ENCODE data around the gene MTUS2.

Gene MTUS2

GRCh38 chr13:29537736-29538651 is 717.9 kb downstream of the MTUS2 start:
- no peak for DNase-seq

GRCh38 chr13:29538652-29539040 is 718.5 kb downstream of the MTUS2 start:
- no peak for DNase-seq

GRCh38 chr13:29539856-29540255 is 719.7 kb downstream of the MTUS2 start:
- no peak for DNase-seq

DNA sequence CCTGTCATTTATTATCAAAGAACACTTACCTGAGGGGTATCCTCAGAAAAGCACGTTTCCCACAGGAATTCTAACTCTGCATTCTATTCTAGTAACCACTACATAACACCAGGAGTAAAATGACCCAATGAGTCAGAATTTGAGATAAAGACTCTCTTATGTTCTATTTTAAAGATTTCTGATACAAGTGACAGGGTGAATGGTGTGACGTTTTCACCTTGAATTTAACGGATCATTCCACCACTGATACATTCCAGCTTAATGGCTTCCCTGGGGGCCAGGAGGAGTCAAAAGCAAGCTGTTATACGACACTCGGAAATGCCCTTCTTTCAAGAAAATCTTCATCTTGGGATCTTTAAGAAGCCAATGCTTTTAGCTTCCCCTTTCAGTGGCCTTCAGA is 720.2 kb downstream of the MTUS2 start:
- DNase-seq: no peak

- no peak for DNase-seq
Measured at GRCh38 chr13:29540799-29541198, 720.7 kb downstream of the MTUS2 start.

DNA sequence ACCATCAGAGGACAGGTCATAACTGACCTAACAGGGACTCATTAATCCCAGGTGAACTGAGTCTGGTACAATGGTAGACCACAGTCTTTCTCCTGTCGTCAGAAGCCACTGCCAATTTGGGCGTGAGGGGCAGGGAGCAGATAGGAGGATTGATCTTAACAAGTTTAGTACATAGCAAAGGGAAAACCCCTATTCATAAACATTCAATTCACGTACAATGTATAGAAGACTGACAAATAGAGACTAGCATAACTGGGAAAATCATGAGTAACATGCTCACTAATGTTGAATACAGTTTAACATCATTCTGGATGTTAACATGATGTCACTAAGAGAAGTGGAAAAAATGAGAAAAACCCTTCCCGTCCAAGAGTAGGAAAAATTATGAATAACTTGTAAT is 721.3 kb downstream of the MTUS2 start:
- DNase-seq: no peak

GRCh38 chr13:29542381-29542780 is 722.2 kb downstream of the MTUS2 start:
- DNase-seq: no peak

- DNase-seq: peak; percentile 74
Measured at GRCh38 chr13:29543230-29544215, 723.4 kb downstream of the MTUS2 start.

DNA sequence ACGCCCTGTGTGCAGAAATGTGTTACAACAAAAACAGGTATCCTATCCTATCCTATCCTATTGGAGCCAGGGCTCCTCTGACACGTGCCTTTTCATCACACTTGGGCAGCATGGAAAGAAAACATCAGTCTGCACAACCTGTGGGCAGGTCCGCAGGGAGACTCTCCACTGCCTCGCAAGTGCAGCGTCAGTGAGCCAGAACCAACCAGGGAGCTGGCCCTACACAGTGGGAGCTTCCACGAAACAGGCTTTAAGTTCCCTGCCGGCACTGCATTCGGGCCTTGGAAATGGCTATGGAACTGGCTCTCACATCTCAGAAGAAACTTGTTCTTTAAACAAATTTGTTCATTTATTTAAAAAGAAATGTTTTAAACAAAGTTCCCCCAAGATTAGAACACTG is 725.8 kb downstream of the MTUS2 start:
- no peak for DNase-seq

- no peak for DNase-seq
Measured at GRCh38 chr13:29546662-29547061, 726.5 kb downstream of the MTUS2 start.

DNA sequence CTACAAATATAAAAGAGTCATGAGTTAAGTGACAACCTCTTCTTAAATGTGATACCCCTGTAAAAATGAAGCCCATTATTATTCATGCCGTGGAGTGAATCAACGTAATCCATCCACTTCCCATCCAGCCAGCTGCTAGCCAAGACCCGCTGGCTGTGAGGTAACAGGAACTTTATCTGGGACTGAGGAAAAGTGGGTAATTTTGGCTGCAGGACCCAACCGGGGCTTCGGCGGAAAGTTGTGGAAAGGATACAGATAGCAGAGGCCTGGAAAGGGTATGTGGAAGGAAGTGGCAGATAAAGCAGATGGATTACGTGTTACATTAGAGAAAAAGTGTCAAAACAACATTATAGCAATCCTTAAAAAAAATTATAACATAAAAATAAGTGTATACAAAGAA is 727.0 kb downstream of the MTUS2 start:
- DNase-seq: no peak

- DNase-seq: no peak
Measured at GRCh38 chr13:29548722-29549121, 728.6 kb downstream of the MTUS2 start.

DNA sequence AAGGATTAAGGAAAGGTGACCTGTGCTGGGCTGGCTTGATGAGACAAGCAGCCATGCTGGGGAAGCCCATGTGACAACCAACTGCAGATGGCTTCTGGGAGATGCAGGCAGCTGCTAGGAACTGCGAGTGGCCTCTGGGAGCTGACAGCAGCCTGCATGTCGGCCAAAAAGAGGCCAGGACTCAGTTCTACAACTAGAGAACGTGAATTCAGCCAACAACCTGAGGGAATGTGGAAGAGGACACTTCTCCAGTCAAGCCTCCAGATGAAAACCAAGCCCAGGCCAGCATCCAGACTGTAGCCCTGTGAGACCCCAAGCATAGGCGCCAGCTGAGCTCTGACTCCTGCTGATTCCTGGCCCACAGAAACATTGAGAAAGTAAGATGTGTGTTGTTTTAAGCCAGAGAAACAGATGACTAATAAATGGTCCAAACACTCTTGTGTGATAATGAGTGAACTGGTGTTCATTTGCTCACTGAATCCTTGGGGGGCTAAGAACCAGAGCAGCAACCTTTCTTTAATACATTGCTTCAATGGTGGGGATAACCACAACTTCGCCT is 730.4 kb downstream of the MTUS2 start:
- DNase-seq: no peak

DNA sequence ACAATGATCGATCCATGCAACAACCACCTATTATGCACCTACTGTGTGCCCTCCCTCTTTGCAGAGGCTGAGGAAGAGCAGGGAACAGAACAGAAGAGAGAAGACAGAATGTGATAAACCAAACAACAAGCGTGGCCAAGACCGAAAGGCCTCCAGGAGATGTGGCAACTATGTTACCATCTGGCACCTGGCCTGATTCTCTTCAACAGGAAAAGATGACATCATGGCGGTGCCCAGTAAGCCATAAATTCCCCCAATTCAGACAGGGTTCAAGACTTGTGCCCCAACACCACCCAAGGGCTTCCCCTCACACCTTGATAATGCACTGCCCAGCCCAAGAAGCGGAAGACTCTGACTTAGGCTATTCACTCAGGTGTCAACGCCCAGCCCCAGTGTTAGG is 731.1 kb downstream of the MTUS2 start:
- DNase-seq: no peak

All from activated CD8-positive, alpha-beta memory T cell treated with anti-CD3 and anti-CD28 coated beads for 24 hours (primary cell).